H1 (cell line): ENCODE measurements around the gene ITGB5. TPM values are rescaled to one million over a fixed set of nuclear protein-coding genes. Genes with fewer than 3 reads are reported as not detected.

ENCODE experiments used
- BRCA1 ChIP-seq: IDR thresholded peaks from 2 replicates; pipeline ENCODE4 v1.6.1; 2012; ENCODE audit warnings: low read depth, low read length, improper control_type of control experiment
- FOSL1 ChIP-seq: IDR thresholded peaks from 2 replicates; pipeline ENCODE4 v1.6.1; 2011; ENCODE audit warnings: mild to moderate bottlenecking, low read depth, low read length, moderate library complexity; ENCODE audit not compliant: insufficient read depth
- HDAC2 ChIP-seq, 2 experiments: fragments of 300-600 bp in 1 of 2; sonication (generic) in 1 of 2; IDR thresholded peaks; 2 replicates each; pipeline ENCODE4 v1.6.1; 2011 to 2012; ENCODE audit warnings: low read depth in 2 of 2, low read length in 2 of 2, mild to moderate bottlenecking in 2 of 2, moderate library complexity in 2 of 2, borderline replicate concordance in 1 of 2, inconsistent platforms in 1 of 2
- SUZ12 ChIP-seq: fragments of 200-600 bp; sonication (generic); IDR thresholded peaks from 2 replicates; pipeline ENCODE4 v1.6.1; 2012; ENCODE audit warnings: mild to moderate bottlenecking, inconsistent platforms, low read length, moderate library complexity, mixed read lengths
- TAF7 ChIP-seq: optimal IDR thresholded peaks from 2 replicates; pipeline ENCODE3; 2011; ENCODE audit warnings: low read depth, mild to moderate bottlenecking, inconsistent platforms, low read length, moderate library complexity, borderline replicate concordance
- polyA plus RNA-seq, 7 experiments: library from polyadenylated mRNA; depleted of rRNA in 3 of 7; stranded (reverse) in 5 of 7; unstranded in 2 of 7; fragments of >200 nt in 5 of 7; fragments of 200-250 nt in 2 of 7; gene quantifications; 1 replicate in 5 of 7; 2 replicates in 1 of 7; 4 replicates in 1 of 7; pipeline versions ENCODE4 v1.2.1 to v1.2.3, GENCODE V29; 2011 to 2013; ENCODE audit warnings: missing spikeins in 2 of 7, mixed read lengths in 2 of 7
- total RNA-seq: library from RNA; stranded (reverse); fragmentation: NEBNext Ultra II Directional; extraction: Animal tissue kit (Norgen Biotek cat#: 25700); gene quantifications from 2 replicates; pipeline ENCODE4 v1.2.1, GENCODE V29; 2021
- TF ChIP-seq, protein P1 (sequence below): fragments of 300-600 bp; sonication (generic); IDR thresholded peaks from 2 replicates; pipeline ENCODE4 v1.7.1; 2012; ENCODE audit warnings: low read length, moderate library complexity, mild to moderate bottlenecking, inconsistent platforms; ENCODE audit not compliant: insufficient replicate concordance
- TF ChIP-seq, protein P2 (sequence below): IDR thresholded peaks from 2 replicates; pipeline ENCODE4 v1.6.1; 2012; ENCODE audit warnings: low read length, inconsistent platforms
- TF ChIP-seq, protein P3 (sequence below): IDR thresholded peaks from 2 replicates; pipeline ENCODE4 v1.6.1; 2012; ENCODE audit warnings: inconsistent platforms

Gene ITGB5
- total and polyA plus RNA-seq, 2 of the 8 experiments (the other 6 are each of a cell fraction or from before 2014, with no cell fraction given), result 101 to 268 TPM

DNA sequence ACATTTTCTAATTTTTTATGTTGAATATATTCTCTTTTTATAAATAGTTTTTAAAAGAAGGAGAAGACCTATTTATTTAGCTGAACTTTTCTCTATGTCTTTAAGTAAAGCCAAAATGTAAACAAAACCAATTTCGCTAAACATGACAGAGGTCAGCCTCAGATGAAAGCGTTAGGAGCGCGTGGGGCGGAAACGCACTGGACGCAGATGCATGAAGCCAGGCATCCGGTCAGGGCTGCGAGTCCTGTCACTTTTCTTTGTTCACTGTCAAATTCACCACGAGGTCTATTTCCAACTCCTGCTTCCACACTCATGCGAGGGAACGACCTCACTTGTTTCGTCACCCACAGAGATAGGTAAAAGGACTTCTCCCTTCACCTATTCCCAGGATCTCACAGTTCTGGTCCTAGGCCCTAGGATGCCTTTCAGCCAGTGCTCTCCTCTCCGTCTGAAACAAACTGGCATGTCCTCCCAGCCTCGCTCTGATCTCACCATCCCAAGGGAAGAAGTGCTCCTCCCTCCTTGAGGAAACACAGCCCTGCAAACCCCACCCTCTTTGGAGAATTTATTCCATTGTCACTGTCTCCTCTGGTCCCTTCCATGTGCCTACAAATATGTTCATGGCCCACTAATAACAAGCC lies 57.9 kb downstream of the ITGB5 start (continued):
- TF ChIP-seq, protein P1, sequence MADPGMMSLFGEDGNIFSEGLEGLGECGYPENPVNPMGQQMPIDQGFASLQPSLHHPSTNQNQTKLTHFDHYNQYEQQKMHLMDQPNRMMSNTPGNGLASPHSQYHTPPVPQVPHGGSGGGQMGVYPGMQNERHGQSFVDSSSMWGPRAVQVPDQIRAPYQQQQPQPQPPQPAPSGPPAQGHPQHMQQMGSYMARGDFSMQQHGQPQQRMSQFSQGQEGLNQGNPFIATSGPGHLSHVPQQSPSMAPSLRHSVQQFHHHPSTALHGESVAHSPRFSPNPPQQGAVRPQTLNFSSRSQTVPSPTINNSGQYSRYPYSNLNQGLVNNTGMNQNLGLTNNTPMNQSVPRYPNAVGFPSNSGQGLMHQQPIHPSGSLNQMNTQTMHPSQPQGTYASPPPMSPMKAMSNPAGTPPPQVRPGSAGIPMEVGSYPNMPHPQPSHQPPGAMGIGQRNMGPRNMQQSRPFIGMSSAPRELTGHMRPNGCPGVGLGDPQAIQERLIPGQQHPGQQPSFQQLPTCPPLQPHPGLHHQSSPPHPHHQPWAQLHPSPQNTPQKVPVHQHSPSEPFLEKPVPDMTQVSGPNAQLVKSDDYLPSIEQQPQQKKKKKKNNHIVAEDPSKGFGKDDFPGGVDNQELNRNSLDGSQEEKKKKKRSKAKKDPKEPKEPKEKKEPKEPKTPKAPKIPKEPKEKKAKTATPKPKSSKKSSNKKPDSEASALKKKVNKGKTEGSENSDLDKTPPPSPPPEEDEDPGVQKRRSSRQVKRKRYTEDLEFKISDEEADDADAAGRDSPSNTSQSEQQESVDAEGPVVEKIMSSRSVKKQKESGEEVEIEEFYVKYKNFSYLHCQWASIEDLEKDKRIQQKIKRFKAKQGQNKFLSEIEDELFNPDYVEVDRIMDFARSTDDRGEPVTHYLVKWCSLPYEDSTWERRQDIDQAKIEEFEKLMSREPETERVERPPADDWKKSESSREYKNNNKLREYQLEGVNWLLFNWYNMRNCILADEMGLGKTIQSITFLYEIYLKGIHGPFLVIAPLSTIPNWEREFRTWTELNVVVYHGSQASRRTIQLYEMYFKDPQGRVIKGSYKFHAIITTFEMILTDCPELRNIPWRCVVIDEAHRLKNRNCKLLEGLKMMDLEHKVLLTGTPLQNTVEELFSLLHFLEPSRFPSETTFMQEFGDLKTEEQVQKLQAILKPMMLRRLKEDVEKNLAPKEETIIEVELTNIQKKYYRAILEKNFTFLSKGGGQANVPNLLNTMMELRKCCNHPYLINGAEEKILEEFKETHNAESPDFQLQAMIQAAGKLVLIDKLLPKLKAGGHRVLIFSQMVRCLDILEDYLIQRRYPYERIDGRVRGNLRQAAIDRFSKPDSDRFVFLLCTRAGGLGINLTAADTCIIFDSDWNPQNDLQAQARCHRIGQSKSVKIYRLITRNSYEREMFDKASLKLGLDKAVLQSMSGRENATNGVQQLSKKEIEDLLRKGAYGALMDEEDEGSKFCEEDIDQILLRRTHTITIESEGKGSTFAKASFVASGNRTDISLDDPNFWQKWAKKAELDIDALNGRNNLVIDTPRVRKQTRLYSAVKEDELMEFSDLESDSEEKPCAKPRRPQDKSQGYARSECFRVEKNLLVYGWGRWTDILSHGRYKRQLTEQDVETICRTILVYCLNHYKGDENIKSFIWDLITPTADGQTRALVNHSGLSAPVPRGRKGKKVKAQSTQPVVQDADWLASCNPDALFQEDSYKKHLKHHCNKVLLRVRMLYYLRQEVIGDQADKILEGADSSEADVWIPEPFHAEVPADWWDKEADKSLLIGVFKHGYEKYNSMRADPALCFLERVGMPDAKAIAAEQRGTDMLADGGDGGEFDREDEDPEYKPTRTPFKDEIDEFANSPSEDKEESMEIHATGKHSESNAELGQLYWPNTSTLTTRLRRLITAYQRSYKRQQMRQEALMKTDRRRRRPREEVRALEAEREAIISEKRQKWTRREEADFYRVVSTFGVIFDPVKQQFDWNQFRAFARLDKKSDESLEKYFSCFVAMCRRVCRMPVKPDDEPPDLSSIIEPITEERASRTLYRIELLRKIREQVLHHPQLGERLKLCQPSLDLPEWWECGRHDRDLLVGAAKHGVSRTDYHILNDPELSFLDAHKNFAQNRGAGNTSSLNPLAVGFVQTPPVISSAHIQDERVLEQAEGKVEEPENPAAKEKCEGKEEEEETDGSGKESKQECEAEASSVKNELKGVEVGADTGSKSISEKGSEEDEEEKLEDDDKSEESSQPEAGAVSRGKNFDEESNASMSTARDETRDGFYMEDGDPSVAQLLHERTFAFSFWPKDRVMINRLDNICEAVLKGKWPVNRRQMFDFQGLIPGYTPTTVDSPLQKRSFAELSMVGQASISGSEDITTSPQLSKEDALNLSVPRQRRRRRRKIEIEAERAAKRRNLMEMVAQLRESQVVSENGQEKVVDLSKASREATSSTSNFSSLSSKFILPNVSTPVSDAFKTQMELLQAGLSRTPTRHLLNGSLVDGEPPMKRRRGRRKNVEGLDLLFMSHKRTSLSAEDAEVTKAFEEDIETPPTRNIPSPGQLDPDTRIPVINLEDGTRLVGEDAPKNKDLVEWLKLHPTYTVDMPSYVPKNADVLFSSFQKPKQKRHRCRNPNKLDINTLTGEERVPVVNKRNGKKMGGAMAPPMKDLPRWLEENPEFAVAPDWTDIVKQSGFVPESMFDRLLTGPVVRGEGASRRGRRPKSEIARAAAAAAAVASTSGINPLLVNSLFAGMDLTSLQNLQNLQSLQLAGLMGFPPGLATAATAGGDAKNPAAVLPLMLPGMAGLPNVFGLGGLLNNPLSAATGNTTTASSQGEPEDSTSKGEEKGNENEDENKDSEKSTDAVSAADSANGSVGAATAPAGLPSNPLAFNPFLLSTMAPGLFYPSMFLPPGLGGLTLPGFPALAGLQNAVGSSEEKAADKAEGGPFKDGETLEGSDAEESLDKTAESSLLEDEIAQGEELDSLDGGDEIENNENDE, result no peak
- TF ChIP-seq, protein P2, sequence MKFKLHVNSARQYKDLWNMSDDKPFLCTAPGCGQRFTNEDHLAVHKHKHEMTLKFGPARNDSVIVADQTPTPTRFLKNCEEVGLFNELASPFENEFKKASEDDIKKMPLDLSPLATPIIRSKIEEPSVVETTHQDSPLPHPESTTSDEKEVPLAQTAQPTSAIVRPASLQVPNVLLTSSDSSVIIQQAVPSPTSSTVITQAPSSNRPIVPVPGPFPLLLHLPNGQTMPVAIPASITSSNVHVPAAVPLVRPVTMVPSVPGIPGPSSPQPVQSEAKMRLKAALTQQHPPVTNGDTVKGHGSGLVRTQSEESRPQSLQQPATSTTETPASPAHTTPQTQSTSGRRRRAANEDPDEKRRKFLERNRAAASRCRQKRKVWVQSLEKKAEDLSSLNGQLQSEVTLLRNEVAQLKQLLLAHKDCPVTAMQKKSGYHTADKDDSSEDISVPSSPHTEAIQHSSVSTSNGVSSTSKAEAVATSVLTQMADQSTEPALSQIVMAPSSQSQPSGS, result no peak
- TF ChIP-seq SUZ12, result no peak
- no peak for TF ChIP-seq FOSL1
- TF ChIP-seq HDAC2 (IDR thresholded peaks at IDR 0.05; ENCODE audit: borderline replicate concordance in 1 of 2, low read depth in 2 of 2, low read length in 2 of 2), result no peak
- TF ChIP-seq, protein P3, sequence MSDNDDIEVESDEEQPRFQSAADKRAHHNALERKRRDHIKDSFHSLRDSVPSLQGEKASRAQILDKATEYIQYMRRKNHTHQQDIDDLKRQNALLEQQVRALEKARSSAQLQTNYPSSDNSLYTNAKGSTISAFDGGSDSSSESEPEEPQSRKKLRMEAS, result no peak
- TF ChIP-seq BRCA1, result no peak
- TF ChIP-seq TAF7, result no peak
